ENCODE measurements around the gene MRFAP1.
"Not testable (repeated sequence)": the region's sequence is repeated elsewhere in the genome, so short reads cannot be mapped to it uniquely, and the experiment has no call there.

Gene MRFAP1

GRCh38 chr4:6622744-6623143, 17.7 kb upstream of the MRFAP1 start:
- Histone ChIP-seq H3K36me3 (ENCODE audit: control insufficient read depth, insufficient read depth, low read length, severe bottlenecking) (peaks cover 19% of the 10 kb centered on the region), H3K27me3 (replicated peaks; ENCODE audit: control insufficient read depth, insufficient read depth, low read length) (no peaks in the 10 kb centered on the region), H3K4me1 (ENCODE audit: control insufficient read depth, insufficient read depth, low read length) (no peaks in the 10 kb centered on the region), H3K9ac (ENCODE audit: low read length) (no peak overlapping the region), H3K4me3 (ENCODE audit: low read length) (no peak overlapping the region), H3K9me3 (ENCODE audit: control insufficient read depth, low read length) (no peaks in the 10 kb centered on the region)
- DNase-seq (ENCODE audit: low read depth): no peak

- Histone ChIP-seq H3K9ac (ENCODE audit: low read length) (no peak overlapping the region), H3K9me3 (ENCODE audit: control insufficient read depth, low read length) (no peaks in the 10 kb centered on the region), H3K4me1 (ENCODE audit: control insufficient read depth, insufficient read depth, low read length) (no peaks in the 10 kb centered on the region), H3K27me3 (replicated peaks; ENCODE audit: control insufficient read depth, insufficient read depth, low read length) (no peaks in the 10 kb centered on the region), H3K36me3 (ENCODE audit: control insufficient read depth, insufficient read depth, low read length, severe bottlenecking) (peaks cover 2% of the 10 kb centered on the region), H3K4me3 (ENCODE audit: low read length) (no peak overlapping the region)
- DNase-seq (ENCODE audit: low read depth): no peak
Observed at GRCh38 chr4:6625256-6625655, 15.2 kb upstream of the MRFAP1 start.

- DNase-seq (ENCODE audit: low read depth): no peak
- Histone ChIP-seq H3K27me3 (replicated peaks; ENCODE audit: control insufficient read depth, insufficient read depth, low read length) (no peaks in the 10 kb centered on the region), H3K4me1 (ENCODE audit: control insufficient read depth, insufficient read depth, low read length) (no peaks in the 10 kb centered on the region)
Observed at GRCh38 chr4:6626066-6626465, 14.4 kb upstream of the MRFAP1 start.

GRCh38 chr4:6627832-6628231, 12.7 kb upstream of the MRFAP1 start:
- H3K4me1 ChIP-seq (ENCODE audit: control insufficient read depth, insufficient read depth, low read length): no peaks in the 10 kb centered on the region
- DNase-seq (ENCODE audit: low read depth): no peak
- H3K4me3 ChIP-seq (ENCODE audit: low read length): no peak overlapping the region
- H3K9me3 ChIP-seq (ENCODE audit: control insufficient read depth, low read length): no peaks in the 10 kb centered on the region
- H3K9ac ChIP-seq (ENCODE audit: low read length): no peak overlapping the region
- H3K27me3 ChIP-seq (replicated peaks; ENCODE audit: control insufficient read depth, insufficient read depth, low read length): no peaks in the 10 kb centered on the region
- H3K36me3 ChIP-seq (ENCODE audit: control insufficient read depth, insufficient read depth, low read length, severe bottlenecking): no peaks in the 10 kb centered on the region

More at GRCh38 chr4:6626066-6626465, 14.4 kb upstream of the MRFAP1 start:
- no peak overlapping the region for H3K9ac ChIP-seq (ENCODE audit: low read length)
- no peaks in the 10 kb centered on the region for H3K36me3 ChIP-seq (ENCODE audit: control insufficient read depth, insufficient read depth, low read length, severe bottlenecking)
- no peaks in the 10 kb centered on the region for H3K9me3 ChIP-seq (ENCODE audit: control insufficient read depth, low read length)
- H3K4me3 ChIP-seq (ENCODE audit: low read length): no peak overlapping the region

GRCh38 chr4:6628484-6628883, 12.0 kb upstream of the MRFAP1 start:
- H3K9me3 ChIP-seq (ENCODE audit: control insufficient read depth, low read length): not testable (repeated sequence)

GRCh38 chr4:6632125-6632524, 8.4 kb upstream of the MRFAP1 start:
- DNase-seq (ENCODE audit: low read depth): no peak
- H3K36me3 ChIP-seq (ENCODE audit: control insufficient read depth, insufficient read depth, low read length, severe bottlenecking): no peaks in the 10 kb centered on the region
- H3K9me3 ChIP-seq (ENCODE audit: control insufficient read depth, low read length): no peaks in the 10 kb centered on the region
- H3K27me3 ChIP-seq (replicated peaks; ENCODE audit: control insufficient read depth, insufficient read depth, low read length): no peaks in the 10 kb centered on the region
- H3K4me3 ChIP-seq (ENCODE audit: low read length): no peak overlapping the region
- H3K4me1 ChIP-seq (ENCODE audit: control insufficient read depth, insufficient read depth, low read length): peaks cover 8% of the 10 kb centered on the region
- no peak overlapping the region for H3K9ac ChIP-seq (ENCODE audit: low read length)

More at GRCh38 chr4:6628484-6628883, 12.0 kb upstream of the MRFAP1 start:
- H3K4me3 ChIP-seq (ENCODE audit: low read length); H3K9ac ChIP-seq (ENCODE audit: low read length); DNase-seq (ENCODE audit: low read depth); H3K4me1 ChIP-seq (ENCODE audit: control insufficient read depth, insufficient read depth, low read length); H3K36me3 ChIP-seq (ENCODE audit: control insufficient read depth, insufficient read depth, low read length, severe bottlenecking); H3K27me3 ChIP-seq (replicated peaks; ENCODE audit: control insufficient read depth, insufficient read depth, low read length): not testable (repeated sequence)

GRCh38 chr4:6633091-6633906, 7.2 kb upstream of the MRFAP1 start:
- DNase-seq (ENCODE audit: low read depth): peak; percentile 73
- H3K4me3 ChIP-seq (ENCODE audit: low read length): no peak overlapping the region
- H3K4me1 ChIP-seq (ENCODE audit: control insufficient read depth, insufficient read depth, low read length): peaks cover 8% of the 10 kb centered on the region
- H3K9me3 ChIP-seq (ENCODE audit: control insufficient read depth, low read length): no peaks in the 10 kb centered on the region
- no peaks in the 10 kb centered on the region for H3K27me3 ChIP-seq (replicated peaks; ENCODE audit: control insufficient read depth, insufficient read depth, low read length)
- H3K9ac ChIP-seq (ENCODE audit: low read length): no peak overlapping the region
- H3K36me3 ChIP-seq (ENCODE audit: control insufficient read depth, insufficient read depth, low read length, severe bottlenecking): no peaks in the 10 kb centered on the region

- no peak for DNase-seq (ENCODE audit: low read depth)
- Histone ChIP-seq H3K9me3 (ENCODE audit: control insufficient read depth, low read length) (no peaks in the 10 kb centered on the region), H3K4me1 (ENCODE audit: control insufficient read depth, insufficient read depth, low read length) (peaks cover 8% of the 10 kb centered on the region), H3K4me3 (ENCODE audit: low read length) (no peak overlapping the region), H3K36me3 (ENCODE audit: control insufficient read depth, insufficient read depth, low read length, severe bottlenecking) (no peaks in the 10 kb centered on the region), H3K9ac (ENCODE audit: low read length) (no peak overlapping the region), H3K27me3 (replicated peaks; ENCODE audit: control insufficient read depth, insufficient read depth, low read length) (no peaks in the 10 kb centered on the region)
Observed at GRCh38 chr4:6634746-6635145, 5.7 kb upstream of the MRFAP1 start.

GRCh38 chr4:6639137-6639680, 1.3 kb upstream of the MRFAP1 start:
- H3K4me1 ChIP-seq (ENCODE audit: control insufficient read depth, insufficient read depth, low read length): peaks cover 21% of the 10 kb centered on the region
- H3K4me3 ChIP-seq (ENCODE audit: low read length): no peak overlapping the region
- no peak for DNase-seq (ENCODE audit: low read depth)
- no peaks in the 10 kb centered on the region for H3K9me3 ChIP-seq (ENCODE audit: control insufficient read depth, low read length)
- no peaks in the 10 kb centered on the region for H3K27me3 ChIP-seq (replicated peaks; ENCODE audit: control insufficient read depth, insufficient read depth, low read length)
- H3K36me3 ChIP-seq (ENCODE audit: control insufficient read depth, insufficient read depth, low read length, severe bottlenecking): peaks cover 14% of the 10 kb centered on the region
- no peak overlapping the region for H3K9ac ChIP-seq (ENCODE audit: low read length)

- H3K27me3 ChIP-seq (replicated peaks; ENCODE audit: control insufficient read depth, insufficient read depth, low read length): no peaks in the 10 kb centered on the region
- no peaks in the 10 kb centered on the region for H3K9me3 ChIP-seq (ENCODE audit: control insufficient read depth, low read length)
- DNase-seq (ENCODE audit: low read depth): peak; percentile 81
- H3K9ac ChIP-seq (ENCODE audit: low read length): peak overlapping the region; percentile 94
- peaks cover 24% of the 10 kb centered on the region for H3K4me1 ChIP-seq (ENCODE audit: control insufficient read depth, insufficient read depth, low read length)
- H3K4me3 ChIP-seq (ENCODE audit: low read length): peak overlapping the region; percentile 92
- peaks cover 14% of the 10 kb centered on the region for H3K36me3 ChIP-seq (ENCODE audit: control insufficient read depth, insufficient read depth, low read length, severe bottlenecking)
Observed at GRCh38 chr4:6641164-6641970, 882 bp downstream of the MRFAP1 start.

GRCh38 chr4:6641971-6642320, 1.5 kb downstream of the MRFAP1 start:
- Histone ChIP-seq H3K9ac (ENCODE audit: low read length) (peak overlapping the region; percentile 94), H3K36me3 (ENCODE audit: control insufficient read depth, insufficient read depth, low read length, severe bottlenecking) (peaks cover 14% of the 10 kb centered on the region), H3K4me1 (ENCODE audit: control insufficient read depth, insufficient read depth, low read length) (peaks cover 24% of the 10 kb centered on the region), H3K27me3 (replicated peaks; ENCODE audit: control insufficient read depth, insufficient read depth, low read length) (no peaks in the 10 kb centered on the region), H3K4me3 (ENCODE audit: low read length) (peak overlapping the region; percentile 92), H3K9me3 (ENCODE audit: control insufficient read depth, low read length) (no peaks in the 10 kb centered on the region)
- peak; percentile 37 for DNase-seq (ENCODE audit: low read depth)

Measured in adipocyte (in vitro differentiated cells).